HG03064 (cell line): ENCODE data around the gene TMEM101.
"Not testable (repeated sequence)": the region's sequence is repeated elsewhere in the genome, so short reads cannot be mapped to it uniquely, and the experiment has no call there.

ENCODE experiments used
- ATAC-seq: cut with Tn5 transposase; IDR thresholded peaks from one replicate; pipeline ENCODE4 v1.9.1; 2021; ENCODE audit warnings: low read depth; ENCODE audit not compliant: unreplicated experiment

Gene TMEM101

DNA sequence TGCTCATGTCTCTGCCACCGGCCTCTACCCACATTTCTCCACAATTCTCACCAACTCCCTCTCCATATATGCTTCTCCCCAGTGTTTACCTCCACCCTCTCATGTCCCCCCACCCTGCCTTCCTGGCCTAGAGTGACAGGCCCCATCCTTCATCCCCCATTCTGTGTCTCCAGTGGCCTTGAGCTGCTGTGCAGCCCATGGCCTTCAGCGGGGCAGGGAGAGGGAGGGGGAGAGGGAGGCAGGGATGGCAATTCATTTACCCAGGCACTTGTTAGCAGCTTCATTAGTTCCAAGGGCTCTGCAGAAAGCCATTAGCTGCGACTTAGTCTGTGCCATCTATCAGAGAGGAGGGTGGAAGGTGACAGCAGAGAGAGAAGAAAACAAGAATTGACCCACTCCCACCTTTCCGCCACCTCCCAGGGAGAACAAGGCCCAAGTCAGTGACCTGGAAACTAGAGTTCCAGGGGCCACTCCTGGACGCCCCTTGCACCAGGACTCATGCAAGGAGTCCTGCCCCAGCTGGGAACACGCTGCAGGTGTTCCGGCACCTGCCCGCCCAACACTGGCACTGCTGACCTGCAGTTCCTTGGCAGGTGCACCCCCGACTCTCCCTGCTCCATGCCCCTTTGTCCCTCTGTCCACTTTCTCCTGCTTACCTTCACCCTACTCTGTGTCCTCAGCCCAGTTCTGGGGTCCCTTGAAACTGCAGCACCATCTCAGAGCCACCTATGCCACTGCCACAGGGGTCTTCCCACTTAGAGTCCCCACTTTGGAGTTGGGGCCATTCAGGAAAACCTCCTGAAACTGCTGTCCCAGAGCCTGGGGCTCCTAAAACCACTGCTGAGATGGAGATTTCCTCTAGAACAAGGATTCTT, 37.6 kb downstream of the TMEM101 start:
- ATAC-seq = no peak

DNA sequence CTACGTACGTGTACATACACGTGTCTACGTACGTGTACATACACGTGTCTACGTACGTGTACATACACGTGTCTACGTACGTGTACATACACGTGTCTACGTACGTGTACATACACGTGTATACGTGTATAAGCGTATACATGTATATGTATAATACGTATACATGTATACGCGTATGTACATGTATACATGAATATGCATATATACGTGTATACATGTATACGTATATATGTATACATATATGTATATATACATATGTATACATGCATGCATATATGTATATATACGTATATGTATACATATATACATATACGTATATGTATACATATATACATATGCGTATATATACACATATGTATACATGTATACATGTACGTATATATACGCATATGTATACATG, 38.9 kb downstream of the TMEM101 start:
- no peak for ATAC-seq

DNA sequence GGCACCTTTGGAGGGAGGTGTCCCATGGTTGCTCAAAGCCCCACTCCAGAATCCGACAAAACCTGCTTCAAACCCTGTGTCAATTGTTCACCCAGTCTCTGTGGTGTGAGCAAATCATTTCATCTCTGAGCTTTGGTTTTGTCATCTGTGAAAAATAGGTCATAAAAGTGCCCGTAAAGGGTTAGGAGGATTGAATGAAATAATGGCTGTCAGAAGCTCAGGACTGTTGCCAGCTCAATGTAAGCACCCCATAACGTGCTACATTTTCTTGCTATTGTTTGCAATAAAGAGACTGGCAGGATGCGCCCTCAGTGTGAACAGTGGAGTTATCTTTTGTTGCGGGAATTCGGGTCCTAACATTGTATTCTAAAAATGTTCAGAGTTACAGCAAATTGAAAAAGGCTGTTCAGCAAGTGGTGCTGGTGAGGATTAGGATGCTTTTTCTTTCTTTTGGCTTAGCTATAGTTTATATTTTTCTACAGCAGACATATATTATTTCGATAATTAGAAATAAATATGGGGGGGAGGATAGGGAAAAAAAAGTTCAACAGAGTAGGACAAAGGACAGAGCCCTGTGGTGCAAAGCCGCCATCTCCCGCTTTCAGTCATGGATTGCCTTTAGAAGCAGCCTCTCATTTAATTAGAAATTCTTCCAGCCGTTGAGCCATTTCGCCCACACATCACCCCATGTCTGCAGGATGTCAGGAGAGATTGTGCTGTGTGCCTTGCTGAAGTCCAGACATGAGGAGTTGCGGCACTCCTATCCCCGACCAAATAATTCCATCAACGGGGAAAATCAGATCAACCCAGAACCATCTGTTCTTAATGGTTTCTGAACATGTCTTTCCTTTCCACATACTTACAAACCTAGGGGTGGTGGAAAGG, 40.1 kb downstream of the TMEM101 start:
- ATAC-seq = no peak

DNA sequence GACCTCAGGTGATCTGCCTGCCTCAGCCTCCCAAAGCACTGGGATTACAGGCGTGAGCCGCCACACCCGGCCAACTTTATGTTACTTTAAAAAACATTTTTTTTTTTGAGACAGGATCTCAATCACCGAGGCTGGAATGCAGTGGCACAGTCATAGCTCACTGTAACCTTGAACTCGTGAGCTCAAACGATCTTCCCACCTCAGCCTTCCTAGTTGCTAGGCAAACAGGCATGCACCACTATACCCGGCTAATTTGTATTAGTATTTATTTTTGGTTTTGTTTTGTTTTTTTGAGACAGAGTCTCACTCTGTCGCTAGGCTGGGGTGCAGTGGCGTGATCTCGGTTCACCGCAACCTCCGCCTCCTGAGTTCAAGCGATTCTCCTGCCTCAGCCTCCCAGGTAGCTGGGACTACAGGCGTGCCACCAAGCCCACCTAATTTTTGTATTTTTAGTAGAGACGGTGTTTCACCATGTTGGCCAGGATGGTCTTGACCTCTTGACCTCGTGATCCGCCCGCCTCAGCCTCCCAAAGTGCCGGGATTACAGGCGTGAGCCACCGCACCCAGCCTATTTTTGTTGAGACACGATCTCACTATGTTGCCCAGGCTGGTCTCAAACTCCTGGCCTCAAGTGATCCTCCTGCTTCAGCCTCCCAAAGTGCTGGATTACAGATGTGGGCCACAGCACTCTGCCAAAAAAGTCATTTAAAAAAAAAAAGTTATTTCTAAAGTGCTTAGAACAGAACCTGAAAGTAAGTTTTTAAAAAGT, 42.1 kb downstream of the TMEM101 start:
- not testable (repeated sequence) for ATAC-seq

DNA sequence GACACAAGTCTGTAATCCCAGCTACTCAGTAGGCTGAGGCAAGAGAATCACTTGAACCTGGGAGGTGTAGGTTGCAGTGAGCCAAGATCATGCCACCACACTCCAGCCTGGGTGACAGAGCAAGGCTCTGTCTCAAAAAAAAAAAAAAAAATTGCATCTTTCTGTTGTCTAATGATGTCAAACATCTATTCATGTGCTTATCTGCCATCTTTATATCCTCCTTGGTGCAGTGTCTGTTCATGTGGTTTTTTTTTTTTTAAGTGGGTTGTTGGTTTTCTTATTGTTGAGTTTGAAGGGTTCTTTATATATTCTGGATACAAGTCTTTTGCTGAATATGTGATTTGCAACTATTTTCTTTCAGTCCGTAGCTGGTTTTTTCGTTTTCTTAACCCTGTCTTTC, 43.3 kb downstream of the TMEM101 start:
- not testable (repeated sequence) for ATAC-seq

DNA sequence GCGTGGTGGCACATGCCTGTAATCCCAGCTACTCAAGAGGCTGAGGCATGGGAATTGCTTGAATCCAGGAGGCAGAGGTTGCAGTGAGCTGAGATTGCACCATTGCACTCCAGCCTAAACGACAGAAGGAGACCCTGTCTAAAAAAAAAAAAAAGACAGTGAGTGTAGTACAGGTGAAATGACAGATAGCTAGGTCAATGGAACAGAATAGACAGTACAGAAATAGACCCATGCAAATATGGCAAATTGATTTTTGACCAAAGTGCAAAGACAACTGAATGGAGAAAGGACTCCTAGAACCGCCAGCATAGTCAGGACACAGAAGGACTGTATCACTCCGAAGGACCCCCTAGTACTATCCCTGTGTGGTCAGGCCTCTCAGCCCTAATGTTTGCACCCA, 44.4 kb downstream of the TMEM101 start:
- ATAC-seq = no peak

DNA sequence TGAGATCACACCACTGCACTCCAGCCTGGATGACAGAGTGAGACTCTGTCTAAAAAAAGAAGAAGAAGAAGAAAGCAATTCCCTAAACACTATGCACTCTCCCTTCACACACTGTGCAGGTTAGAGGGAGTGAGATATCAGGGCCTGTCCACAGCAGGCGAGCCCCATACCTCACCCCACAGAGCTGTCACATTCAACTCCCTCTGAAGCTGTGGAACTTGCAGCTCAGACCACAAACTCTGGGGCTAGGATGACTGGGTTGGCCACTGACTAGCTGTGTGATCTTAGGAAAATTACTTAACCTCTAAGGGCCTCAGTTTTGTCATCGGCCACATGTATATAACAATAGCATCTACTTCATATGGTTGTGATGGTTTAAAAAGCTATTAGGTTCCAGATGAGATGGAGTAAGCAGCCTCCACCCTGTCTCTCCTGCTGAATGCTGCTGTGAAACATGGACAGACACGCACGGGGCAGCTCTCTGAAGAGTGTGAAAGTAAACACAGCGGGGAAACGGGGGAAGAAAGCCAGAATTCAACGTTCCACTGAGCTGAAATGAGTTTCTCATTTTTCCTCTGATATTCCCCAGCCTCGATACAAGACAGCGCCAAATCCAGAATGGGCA, 47.4 kb downstream of the TMEM101 start:
- no peak for ATAC-seq

DNA sequence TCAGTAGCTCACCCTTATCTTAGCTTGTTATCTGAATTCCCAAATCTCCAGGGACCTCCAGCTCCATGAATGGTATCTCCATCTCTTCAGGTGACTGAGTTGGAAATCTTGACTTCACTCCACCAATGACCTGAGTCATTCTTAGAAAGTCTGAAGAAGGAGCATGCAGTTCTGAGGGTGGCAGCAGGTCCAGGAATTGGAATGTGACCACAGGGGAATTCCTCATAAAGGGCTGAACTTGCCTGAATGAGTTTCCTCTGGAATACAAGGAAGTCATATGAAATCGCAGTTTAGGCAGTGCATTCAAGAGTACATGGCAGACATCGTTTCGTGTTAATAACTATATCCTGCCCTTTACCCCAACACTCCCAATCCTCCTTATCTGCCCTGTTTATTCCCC, 48.5 kb downstream of the TMEM101 start:
- ATAC-seq = no peak

DNA sequence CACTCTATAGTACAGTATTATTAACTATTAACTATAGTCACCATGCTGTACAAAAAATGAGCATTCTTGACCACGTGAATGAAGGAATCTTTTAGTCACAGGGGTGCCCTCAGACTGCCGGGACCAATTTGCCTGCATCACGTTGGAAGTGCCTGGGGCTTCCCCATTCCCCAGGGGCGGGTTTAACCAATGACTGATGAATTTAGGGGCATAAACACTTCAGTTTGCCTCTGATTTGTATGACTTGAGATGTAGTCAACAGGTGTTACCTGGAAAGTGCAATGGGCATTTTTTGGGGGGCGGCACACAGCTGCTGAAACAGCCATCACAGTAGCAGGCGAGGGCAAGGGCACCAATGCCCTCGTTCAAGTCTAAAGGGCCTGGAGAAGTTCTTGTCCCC, 52.3 kb downstream of the TMEM101 start:
- no peak for ATAC-seq

DNA sequence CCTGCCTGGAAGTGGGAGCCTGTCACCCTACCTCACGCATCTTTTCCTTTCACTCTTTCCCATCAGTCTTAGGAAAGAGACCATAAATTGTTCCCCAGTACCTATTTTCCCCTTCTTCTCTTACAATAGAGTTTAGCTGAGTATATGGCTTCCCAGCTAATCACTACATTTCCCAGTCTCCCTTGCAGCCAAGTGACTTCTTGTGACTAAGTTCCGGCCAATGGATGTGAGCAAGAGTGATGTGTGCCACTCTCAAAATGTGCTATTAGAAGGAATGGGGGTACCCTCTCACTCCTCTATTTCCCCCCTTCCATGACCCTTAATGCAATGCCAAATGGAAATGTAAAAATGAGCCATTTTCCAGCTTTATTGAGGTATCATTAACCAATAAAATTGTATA, 52.8 kb downstream of the TMEM101 start:
- ATAC-seq = no peak

DNA sequence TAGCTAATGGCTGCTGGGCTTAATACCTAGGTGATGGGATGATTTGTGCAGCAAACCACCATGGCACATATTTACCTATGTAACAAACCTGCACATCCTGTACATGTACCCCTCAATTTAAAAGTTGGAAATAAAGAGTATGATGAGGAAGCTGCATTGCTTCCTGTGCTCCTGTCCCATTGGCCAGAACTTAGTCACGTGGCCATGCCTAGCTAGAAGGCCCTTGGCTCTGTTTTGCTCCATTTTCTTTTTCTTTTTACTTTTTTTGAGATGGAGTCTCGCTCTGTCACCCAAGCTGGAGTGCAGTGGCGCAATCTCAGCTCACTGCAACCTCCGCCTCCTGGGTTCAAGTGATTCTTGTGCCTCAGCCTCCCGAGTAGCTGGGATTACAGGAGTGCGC, 53.5 kb downstream of the TMEM101 start:
- not testable (repeated sequence) for ATAC-seq
